ENCODE measurements around the gene FRS3. TPM values are rescaled to one million over a fixed set of nuclear protein-coding genes. Genes with fewer than 3 reads are reported as not detected.

The FRS3 gene
- total and polyA plus RNA-seq, 2 of the 13 experiments (the other 11 are each of a cell fraction or from before 2014, with no cell fraction given): 3.0 to 7.4 TPM

DNA sequence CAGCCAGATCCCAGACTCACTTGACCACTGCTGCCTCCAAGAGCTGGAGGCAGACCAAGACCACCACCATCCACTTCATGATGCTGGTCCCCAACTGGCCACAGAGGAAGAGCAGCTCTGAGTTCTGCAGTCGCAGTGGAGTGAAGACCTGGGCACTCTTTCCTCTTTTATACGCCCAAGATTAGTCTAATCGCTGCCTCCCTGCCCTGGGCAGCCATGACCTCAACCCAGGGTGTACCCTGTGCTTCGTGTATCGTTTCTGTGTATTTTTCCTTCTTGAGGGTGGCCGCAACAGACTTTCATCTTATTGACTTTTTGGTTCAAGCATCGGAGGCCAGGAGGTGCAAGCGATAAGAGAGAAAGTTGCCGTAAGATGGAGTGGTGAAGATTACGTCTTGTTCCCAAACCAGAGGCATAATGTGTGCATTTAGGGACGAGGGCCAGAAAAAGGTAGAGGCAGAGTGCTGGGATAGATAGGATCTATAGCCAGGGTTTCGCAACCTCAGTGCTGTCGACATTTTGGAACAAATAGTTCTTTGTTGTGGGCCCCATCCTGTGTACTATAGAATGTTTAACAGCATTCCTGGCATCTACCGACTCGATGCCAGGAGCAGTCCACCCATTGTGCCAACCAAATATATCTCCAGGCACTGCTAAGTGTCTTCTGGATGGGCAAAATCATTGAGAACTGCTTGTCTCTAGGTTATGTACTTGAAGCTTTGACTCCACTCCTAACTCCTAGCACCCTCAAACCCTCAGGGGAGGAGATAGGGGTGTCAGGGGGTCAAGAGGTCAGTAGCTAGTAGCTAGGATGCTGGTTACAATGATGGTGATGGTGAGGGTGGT, 32.2 kb downstream of the FRS3 start, which contains the start of gene PGC (continued):
- TF ChIP-seq MAFG (CRISPR knock-in tag; IDR thresholded peaks at IDR 0.05) (no peak), DR1 (CRISPR knock-in tag; IDR thresholded peaks at IDR 0.05) (peak; percentile 73; the same call in 1 of the 2 replicates), NFRKB (IDR thresholded peaks at IDR 0.05) (no peak), CREM (IDR thresholded peaks at IDR 0.05) (peak; percentile 92), CREM (CRISPR knock-in tag; IDR thresholded peaks at IDR 0.05) (no peak), NFATC3 (CRISPR knock-in tag; IDR thresholded peaks at IDR 0.05) (peak; percentile 77; the same call in 1 of the 2 replicates), ZNF430 (CRISPR knock-in tag; IDR thresholded peaks at IDR 0.05) (no peak; the same call in 1 of the 2 replicates), PAF1 (CRISPR knock-in tag; IDR thresholded peaks at IDR 0.05) (no peak), ZBTB7B (CRISPR knock-in tag; IDR thresholded peaks at IDR 0.05) (peak; percentile 67), TRIM24 (CRISPR knock-in tag; IDR thresholded peaks at IDR 0.05) (peak; percentile 53; the same call in 1 of the 2 replicates), ZNF589 (CRISPR knock-in tag; conservative IDR thresholded peaks at IDR 0.05) (0 out of 2 replicates have a peak, but pooled peaks have one; percentile 30), FOXK2 (IDR thresholded peaks at IDR 0.05) (peak; percentile 43; the same call in 1 of the 2 replicates), ZNF3 (CRISPR knock-in tag; IDR thresholded peaks at IDR 0.05) (no peak; the same call in 1 of the 2 replicates), FLYWCH1 (CRISPR knock-in tag; IDR thresholded peaks at IDR 0.05) (peak; percentile 26; the same call in 1 of the 2 replicates), LCORL (IDR thresholded peaks at IDR 0.05) (peak; percentile 55; the same call in 1 of the 2 replicates), LCORL (CRISPR knock-in tag; IDR thresholded peaks at IDR 0.05) (peak; percentile 98), ZNF234 (CRISPR knock-in tag; conservative IDR thresholded peaks at IDR 0.05) (no peak), SNRNP70 (IDR thresholded peaks at IDR 0.05; ENCODE audit: low read depth, low read length) (no peak), ZNF33B (CRISPR knock-in tag; IDR thresholded peaks at IDR 0.05) (peak; percentile 75; the same call in 1 of the 2 replicates), HCFC1 (IDR thresholded peaks at IDR 0.05; ENCODE audit: low read depth, low read length) (no peak), KDM1A (CRISPR knock-in tag; IDR thresholded peaks at IDR 0.05) (no peak; the same call in 1 of the 2 replicates)
- TF ChIP-seq, protein P1, sequence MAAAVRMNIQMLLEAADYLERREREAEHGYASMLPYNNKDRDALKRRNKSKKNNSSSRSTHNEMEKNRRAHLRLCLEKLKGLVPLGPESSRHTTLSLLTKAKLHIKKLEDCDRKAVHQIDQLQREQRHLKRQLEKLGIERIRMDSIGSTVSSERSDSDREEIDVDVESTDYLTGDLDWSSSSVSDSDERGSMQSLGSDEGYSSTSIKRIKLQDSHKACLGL (CRISPR knock-in tag; IDR thresholded peaks at IDR 0.05): peak; percentile 29; the same call in 1 of the 2 replicates
- TF ChIP-seq, protein P2, sequence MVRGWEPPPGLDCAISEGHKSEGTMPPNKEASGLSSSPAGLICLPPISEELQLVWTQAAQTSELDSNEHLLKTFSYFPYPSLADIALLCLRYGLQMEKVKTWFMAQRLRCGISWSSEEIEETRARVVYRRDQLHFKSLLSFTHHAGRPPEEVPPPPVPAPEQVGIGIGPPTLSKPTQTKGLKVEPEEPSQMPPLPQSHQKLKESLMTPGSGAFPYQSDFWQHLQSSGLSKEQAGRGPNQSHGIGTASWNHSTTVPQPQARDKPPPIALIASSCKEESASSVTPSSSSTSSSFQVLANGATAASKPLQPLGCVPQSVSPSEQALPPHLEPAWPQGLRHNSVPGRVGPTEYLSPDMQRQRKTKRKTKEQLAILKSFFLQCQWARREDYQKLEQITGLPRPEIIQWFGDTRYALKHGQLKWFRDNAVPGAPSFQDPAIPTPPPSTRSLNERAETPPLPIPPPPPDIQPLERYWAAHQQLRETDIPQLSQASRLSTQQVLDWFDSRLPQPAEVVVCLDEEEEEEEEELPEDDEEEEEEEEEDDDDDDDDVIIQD (CRISPR knock-in tag; IDR thresholded peaks at IDR 0.05; ENCODE audit: low read depth): 0 out of 2 replicates have a peak, but pooled peaks have one; percentile 42
- TF ChIP-seq, protein P3, sequence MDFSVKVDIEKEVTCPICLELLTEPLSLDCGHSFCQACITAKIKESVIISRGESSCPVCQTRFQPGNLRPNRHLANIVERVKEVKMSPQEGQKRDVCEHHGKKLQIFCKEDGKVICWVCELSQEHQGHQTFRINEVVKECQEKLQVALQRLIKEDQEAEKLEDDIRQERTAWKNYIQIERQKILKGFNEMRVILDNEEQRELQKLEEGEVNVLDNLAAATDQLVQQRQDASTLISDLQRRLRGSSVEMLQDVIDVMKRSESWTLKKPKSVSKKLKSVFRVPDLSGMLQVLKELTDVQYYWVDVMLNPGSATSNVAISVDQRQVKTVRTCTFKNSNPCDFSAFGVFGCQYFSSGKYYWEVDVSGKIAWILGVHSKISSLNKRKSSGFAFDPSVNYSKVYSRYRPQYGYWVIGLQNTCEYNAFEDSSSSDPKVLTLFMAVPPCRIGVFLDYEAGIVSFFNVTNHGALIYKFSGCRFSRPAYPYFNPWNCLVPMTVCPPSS (IDR thresholded peaks at IDR 0.05): no peak
- TF ChIP-seq, protein P4, sequence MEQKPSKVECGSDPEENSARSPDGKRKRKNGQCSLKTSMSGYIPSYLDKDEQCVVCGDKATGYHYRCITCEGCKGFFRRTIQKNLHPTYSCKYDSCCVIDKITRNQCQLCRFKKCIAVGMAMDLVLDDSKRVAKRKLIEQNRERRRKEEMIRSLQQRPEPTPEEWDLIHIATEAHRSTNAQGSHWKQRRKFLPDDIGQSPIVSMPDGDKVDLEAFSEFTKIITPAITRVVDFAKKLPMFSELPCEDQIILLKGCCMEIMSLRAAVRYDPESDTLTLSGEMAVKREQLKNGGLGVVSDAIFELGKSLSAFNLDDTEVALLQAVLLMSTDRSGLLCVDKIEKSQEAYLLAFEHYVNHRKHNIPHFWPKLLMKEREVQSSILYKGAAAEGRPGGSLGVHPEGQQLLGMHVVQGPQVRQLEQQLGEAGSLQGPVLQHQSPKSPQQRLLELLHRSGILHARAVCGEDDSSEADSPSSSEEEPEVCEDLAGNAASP (CRISPR knock-in tag; IDR thresholded peaks at IDR 0.05; ENCODE audit: borderline replicate concordance): peak; percentile 94
- TF ChIP-seq, protein P5, sequence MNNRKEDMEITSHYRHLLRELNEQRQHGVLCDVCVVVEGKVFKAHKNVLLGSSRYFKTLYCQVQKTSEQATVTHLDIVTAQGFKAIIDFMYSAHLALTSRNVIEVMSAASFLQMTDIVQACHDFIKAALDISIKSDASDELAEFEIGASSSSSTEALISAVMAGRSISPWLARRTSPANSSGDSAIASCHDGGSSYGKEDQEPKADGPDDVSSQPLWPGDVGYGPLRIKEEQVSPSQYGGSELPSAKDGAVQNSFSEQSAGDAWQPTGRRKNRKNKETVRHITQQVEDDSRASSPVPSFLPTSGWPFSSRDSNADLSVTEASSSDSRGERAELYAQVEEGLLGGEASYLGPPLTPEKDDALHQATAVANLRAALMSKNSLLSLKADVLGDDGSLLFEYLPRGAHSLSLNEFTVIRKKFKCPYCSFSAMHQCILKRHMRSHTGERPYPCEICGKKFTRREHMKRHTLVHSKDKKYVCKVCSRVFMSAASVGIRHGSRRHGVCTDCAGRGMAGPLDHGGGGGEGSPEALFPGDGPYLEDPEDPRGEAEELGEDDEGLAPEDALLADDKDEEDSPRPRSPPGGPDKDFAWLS (CRISPR knock-in tag; IDR thresholded peaks at IDR 0.05; ENCODE audit: borderline replicate concordance): no peak
